AG04450 (cell line): ENCODE results near the gene LONP1. TPM values are rescaled to one million over a fixed set of nuclear protein-coding genes. Genes with fewer than 3 reads are reported as not detected.

Experiments
- CTCF ChIA-PET: fragments of 300-600, 350-600 bp; formaldehyde crosslinking; extraction: SDS; loops from one replicate; lab custom pipeline; 2022; ENCODE audit warnings: antibody characterized with exemption, inconsistent platforms; lab: Charles Lee
- POLR2A ChIA-PET: fragments of 350-600 bp; formaldehyde crosslinking; extraction: SDS; loops from one replicate; lab custom pipeline; 2021; ENCODE audit warnings: antibody characterized with exemption, inconsistent platforms; lab: Yijun Ruan, JAX
- DNase-seq: peaks from one replicate; pipeline ENCODE4 v3.0.0-alpha.2; 2011; ENCODE audit warnings: low read depth, low spot score
- H3K27ac ChIP-seq: one replicate; pipeline ENCODE4 v1.5.1; 2012; ENCODE audit warnings: low read depth, low read length, control low read depth
- H3K27me3 ChIP-seq: one replicate; pipeline ENCODE4 v1.6.0; 2012; ENCODE audit warnings: low read length; ENCODE audit not compliant: control insufficient read depth, insufficient read depth
- H3K4me3 ChIP-seq: 2 replicates; pipeline ENCODE4 v1.5.1; 2011; ENCODE audit warnings: mild to moderate bottlenecking, low read depth, low read length, control low read depth
- H3K9me3 ChIP-seq: 2 replicates; pipeline ENCODE4 v1.5.1; 2012; ENCODE audit warnings: low read length; ENCODE audit not compliant: control insufficient read depth, insufficient read depth
- CTCF ChIP-seq: IDR thresholded peaks from 2 replicates; pipeline ENCODE4 v1.5.1; 2011; ENCODE audit warnings: low read depth, low read length, control low read depth, inconsistent platforms
- polyA plus RNA-seq: library from polyadenylated mRNA; depleted of rRNA; stranded (reverse); fragments of >200 nt; gene quantifications from 2 replicates; pipeline ENCODE4 v1.2.3, GENCODE V29; 2011

Gene LONP1
- polyA plus RNA-seq, 1 experiment = 37.8 TPM

GRCh38 chr19:5665781-5666513, 54.0 kb downstream of the LONP1 start:
- peak overlapping the region; percentile 47 for H3K27ac ChIP-seq
- TF ChIP-seq CTCF = peak; percentile 42
- no peaks in the 10 kb centered on the region for H3K9me3 ChIP-seq
- POLR2A ChIA-PET = no interaction called here
- CTCF ChIA-PET = interaction anchor here (1.8 kb wide), 1 partner anchor 24 kb away, joined by 5 read pairs; the partner anchor contains the start of gene RPL36
- H3K27me3 ChIP-seq = no peaks in the 10 kb centered on the region
- DNase-seq = peak; percentile 41
- no peak overlapping the region for H3K4me3 ChIP-seq

- CTCF ChIA-PET = interaction anchor here (1.1 to 1.8 kb wide), 2 partner anchors 22 to 25 kb away, joined by 3 to 5 read pairs; partner anchors contain the start of gene RPL36
- POLR2A ChIA-PET = no interaction called here
- Histone ChIP-seq H3K9me3 (no peaks in the 10 kb centered on the region), H3K27me3 (no peaks in the 10 kb centered on the region), H3K4me3 (no peak overlapping the region), H3K27ac (no peak overlapping the region)
- no peak for TF ChIP-seq CTCF
- no peak for DNase-seq
Observed at GRCh38 chr19:5664515-5664914, 55.4 kb downstream of the LONP1 start.

GRCh38 chr19:5663904-5664303, 56.0 kb downstream of the LONP1 start:
- ChIA-PET CTCF (interaction anchor here (1.8 kb wide), 1 partner anchor 26 kb away, joined by 5 read pairs; the partner anchor contains the start of gene RPL36), POLR2A (no interaction called here)
- Histone ChIP-seq H3K27ac (no peak overlapping the region), H3K4me3 (no peak overlapping the region), H3K9me3 (no peaks in the 10 kb centered on the region), H3K27me3 (no peaks in the 10 kb centered on the region)
- no peak for DNase-seq
- no peak for TF ChIP-seq CTCF

- no peak for TF ChIP-seq CTCF
- POLR2A ChIA-PET = interaction anchor here (0.7 to 1.6 kb wide), 2 partner anchors 22 to 39 kb away, joined by 5 to 10 read pairs; partner anchors contain the start of genes SAFB and SAFB2
- DNase-seq = no peak
- Histone ChIP-seq H3K27me3 (no peaks in the 10 kb centered on the region), H3K27ac (no peak overlapping the region), H3K4me3 (no peak overlapping the region), H3K9me3 (no peaks in the 10 kb centered on the region)
- CTCF ChIA-PET = interaction anchor here (1.3 kb wide), 1 partner anchor 28 kb away, joined by 4 read pairs; the partner anchor contains the start of gene RPL36
Observed at GRCh38 chr19:5661483-5661882, 58.5 kb downstream of the LONP1 start.

- no peak for DNase-seq
- H3K27ac ChIP-seq = no peak overlapping the region
- no peak overlapping the region for H3K4me3 ChIP-seq
- TF ChIP-seq CTCF = no peak
- no peaks in the 10 kb centered on the region for H3K9me3 ChIP-seq
- ChIA-PET POLR2A (interaction anchor here (0.7 kb wide), 2 partner anchors 9 to 20 kb away, joined by 5 to 7 read pairs; no protein-coding TSS in a partner anchor), CTCF (no interaction called here)
- no peaks in the 10 kb centered on the region for H3K27me3 ChIP-seq
Observed at GRCh38 chr19:5655412-5655811, 64.5 kb downstream of the LONP1 start.
